GM12878 (cell line): ENCODE data around the gene CEP128. TPM values are rescaled to one million over a fixed set of nuclear protein-coding genes. Genes with fewer than 3 reads are reported as not detected.
A peak's percentile ranks its signal among the peaks of the same experiment; 100 is the strongest.

ENCODE experiments used
- ATAC-seq: fragments of 200-7000 bp; cut with Tn5 transposase; 3 replicates; pipeline ENCODE4 v1.9.1; 2020; ENCODE audit warnings: mild to moderate bottlenecking, moderate library complexity
- BruUV-seq: library from RNA; stranded (reverse); fragments of 400-500 nt; replicated peaks from 2 replicates; lab custom pipeline; 2021; lab: Mats Ljungman, UMichigan
- CTCF ChIA-PET: fragments of 300-600 bp; sonication (Branson Sonifier 250); formaldehyde crosslinking; extraction: SDS; loops from one replicate; lab custom pipeline; 2021; ENCODE audit warnings: inconsistent platforms; lab: Yijun Ruan, JAX
- POLR2A ChIA-PET: fragments of 350-600 bp; formaldehyde crosslinking; extraction: SDS; loops from one replicate; lab custom pipeline; 2021; ENCODE audit warnings: inconsistent platforms; lab: Charles Lee
- RAD21 ChIA-PET: fragments of 300-600 bp; sonication (Branson Sonifier 250); formaldehyde crosslinking; loops from one replicate; lab custom pipeline; 2023; ENCODE audit warnings: antibody characterized with exemption; ENCODE audit not compliant: unreplicated experiment; lab: Charles Lee
- SMC1A ChIA-PET: fragments of 300-600 bp; sonication (Branson Sonifier 250); formaldehyde crosslinking; loops from one replicate; lab custom pipeline; 2023; ENCODE audit not compliant: unreplicated experiment, uncharacterized antibody; lab: Charles Lee
- DNase-seq: peaks from one replicate; pipeline ENCODE4 v3.0.0-alpha.2; 2011; ENCODE audit warnings: low read depth, low spot score
- FAIRE-seq: peaks from 3 replicates; lab custom pipeline; 2011; peaks lifted over from hg19 to GRCh38; lab: Jason Lieb, UNC
- H2AFZ ChIP-seq: 2 replicates; pipeline ENCODE4 v1.6.0; 2011; ENCODE audit warnings: low read depth, low read length, control low read depth; ENCODE audit not compliant: control insufficient read depth
- H3K27ac ChIP-seq: 2 replicates; pipeline ENCODE4 v1.5.1; 2011; ENCODE audit warnings: control low read depth; ENCODE audit not compliant: control insufficient read depth, insufficient read depth
- H3K27me3 ChIP-seq, 2 experiments: replicated peaks in 1 of 2; 2 replicates each; pipeline versions ENCODE4 v1.6.0 to v1.6.1; 2011; ENCODE audit warnings: low read length in 1 of 2; ENCODE audit not compliant: control insufficient read depth in 2 of 2, insufficient read depth in 2 of 2
- H3K36me3 ChIP-seq, 2 experiments: 2 replicates each; pipeline ENCODE4 v1.5.1; 2011; ENCODE audit warnings: low read length in 1 of 2; ENCODE audit not compliant: control insufficient read depth in 2 of 2, insufficient read depth in 2 of 2
- H3K4me1 ChIP-seq: 2 replicates; pipeline ENCODE4 v1.6.1; 2011; ENCODE audit warnings: mild to moderate bottlenecking, low read length, moderate library complexity, mixed read lengths; ENCODE audit not compliant: control insufficient read depth, insufficient read depth
- H3K4me2 ChIP-seq: 2 replicates; pipeline ENCODE4 v1.6.0; 2011; ENCODE audit warnings: control low read depth; ENCODE audit not compliant: control insufficient read depth, insufficient read depth
- H3K4me3 ChIP-seq: fragments of 200-600 bp; sonication (generic); 2 replicates; pipeline ENCODE4 v1.5.1; 2016
- H3K79me2 ChIP-seq: 2 replicates; pipeline ENCODE4 v1.6.0; 2011; ENCODE audit warnings: low read length; ENCODE audit not compliant: control insufficient read depth, insufficient read depth
- H3K9ac ChIP-seq: 2 replicates; pipeline ENCODE4 v1.8.0; 2011; ENCODE audit warnings: low read length, control low read depth, mixed read lengths; ENCODE audit not compliant: control insufficient read depth, insufficient read depth
- H3K9me3 ChIP-seq: replicated peaks from 3 replicates; pipeline ENCODE4 v1.5.1; 2011; ENCODE audit warnings: mild to moderate bottlenecking, low read length; ENCODE audit not compliant: control insufficient read depth, insufficient read depth
- H4K20me1 ChIP-seq: 2 replicates; pipeline ENCODE4 v1.6.0; 2011; ENCODE audit not compliant: control insufficient read depth, insufficient read depth
- FOXM1 ChIP-seq: IDR thresholded peaks from 2 replicates; pipeline ENCODE4 v1.6.1; 2012; ENCODE audit warnings: low read depth, mild to moderate bottlenecking, inconsistent platforms, low read length, moderate library complexity
- MEF2B ChIP-seq: fragments of 450-650 bp; IDR thresholded peaks from 2 replicates; pipeline ENCODE4 v1.6.1; 2018; ENCODE audit warnings: mild to moderate bottlenecking, moderate library complexity; ENCODE audit not compliant: partially characterized antibody, poor library complexity, severe bottlenecking
- MTA2 ChIP-seq: fragments of 450-650 bp; IDR thresholded peaks from 2 replicates; pipeline ENCODE4 v1.6.1; 2016; ENCODE audit warnings: low read depth, mild to moderate bottlenecking, moderate library complexity
- PKNOX1 ChIP-seq: fragments of 450-650 bp; IDR thresholded peaks from 2 replicates; pipeline ENCODE4 v1.6.1; 2016; ENCODE audit warnings: mild to moderate bottlenecking
- RFX5 ChIP-seq: IDR thresholded peaks from 2 replicates; pipeline ENCODE4 v1.6.1; 2011; ENCODE audit warnings: low read depth, low read length, improper control_type of control experiment
- SIX5 ChIP-seq: IDR thresholded peaks from 2 replicates; pipeline ENCODE4 v1.6.1; 2011; ENCODE audit warnings: mild to moderate bottlenecking, low read depth, low read length, moderate library complexity; ENCODE audit not compliant: severe bottlenecking
- SMC3 ChIP-seq: IDR thresholded peaks from 2 replicates; pipeline ENCODE4 v1.6.1; 2011; ENCODE audit warnings: low read length, improper control_type of control experiment, borderline replicate concordance
- SPI1 ChIP-seq: IDR thresholded peaks from 2 replicates; pipeline ENCODE4 v1.6.1; 2011; ENCODE audit warnings: low read depth, mild to moderate bottlenecking, low read length, moderate library complexity, borderline replicate concordance; ENCODE audit not compliant: insufficient read depth
- TCF3 ChIP-seq: IDR thresholded peaks from 2 replicates; pipeline ENCODE4 v1.6.1; 2012; ENCODE audit warnings: low read depth, mild to moderate bottlenecking, low read length, borderline replicate concordance; ENCODE audit not compliant: insufficient read depth
- WRNIP1 ChIP-seq: IDR thresholded peaks from 2 replicates; pipeline ENCODE4 v1.6.1; 2011; ENCODE audit warnings: low read depth, low read length, improper control_type of control experiment, borderline replicate concordance
- ZNF274 ChIP-seq: IDR thresholded peaks from one replicate; pipeline ENCODE4 v1.8.0; 2011; ENCODE audit not compliant: insufficient read length, insufficient read depth
- WGBS: methylation state at CpG from one replicate; pipeline ENCODE4 v1.1.6; 2016; ENCODE audit warnings: low lambda C conversion rate; ENCODE audit not compliant: insufficient replicate concordance, insufficient coverage; ENCODE audit errors: missing lambda C conversion rate; 5-methylcytosine and 5-hydroxymethylcytosine counted together
- in situ Hi-C: fragments of 300-500 bp; cut with MboI; formaldehyde crosslinking; loops from 9 replicates; pipeline ENCODE4 v1.14.3; 2018; ENCODE audit warnings: mixed read lengths
- intact Hi-C: fragments of 100-400 bp; cut with micrococcal nuclease; formaldehyde crosslinking; loops from one replicate; pipeline ENCODE4 v1.14.2; 2022; ENCODE audit not compliant: unreplicated experiment
- polyA plus RNA-seq, 11 experiments: library from polyadenylated mRNA; depleted of rRNA in 4 of 11; unstranded in 6 of 11; stranded (reverse) in 5 of 11; fragments of >200 nt; fragmentation: Nextera tagmentation in 4 of 11; fragmentation: Illumina TruSeq in 1 of 11; extraction: Ambion mirVana in 4 of 11; extraction: Trizol in 1 of 11; gene quantifications; 1 replicate in 1 of 11; 2 replicates in 10 of 11; pipeline versions ENCODE4 v1.2.1 to v1.2.3, GENCODE V29; 2011 to 2016; ENCODE audit warnings: inconsistent platforms in 2 of 11, missing spikeins in 2 of 11, low read depth in 1 of 11
- total RNA-seq, 4 experiments: library from RNA; depleted of rRNA in 3 of 4; stranded (reverse); fragments of >200 nt in 3 of 4; fragmentation: Illumina TruSeq in 1 of 4; extraction: Trizol in 1 of 4; gene quantifications; 2 replicates each; pipeline versions ENCODE4 v1.2.1 to v1.2.3, GENCODE V29; 2013 to 2021

The CEP128 gene
- total and polyA plus RNA-seq, 10 of the 15 experiments (the other 5 are each of a cell fraction or from before 2014, with no cell fraction given) = 1.1 to 6.7 (median 3.4) TPM

DNA sequence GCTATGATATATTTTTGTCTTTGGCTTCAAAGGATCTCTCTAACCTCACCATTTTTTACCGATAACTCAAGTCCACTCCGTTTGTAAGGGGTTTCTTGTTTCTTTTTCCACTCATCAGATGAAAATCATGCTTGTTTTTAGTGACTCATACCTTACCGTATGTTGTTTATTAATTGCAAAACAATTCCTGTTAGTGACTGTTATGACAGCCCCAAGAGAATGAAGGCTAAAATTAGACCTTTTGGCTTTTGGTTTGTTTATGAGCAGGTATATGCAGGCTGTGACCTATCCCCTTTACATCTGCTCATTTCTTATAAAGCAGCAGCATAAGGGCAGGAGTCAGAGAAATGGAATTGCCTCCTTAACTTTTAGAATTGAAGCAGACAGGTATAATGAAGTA is 319.8 kb downstream of the CEP128 start:
- ChIA-PET SMC1A (interaction anchor here (1.1 kb wide), 1 partner anchor 364 kb away, joined by 4 read pairs; no protein-coding TSS in a partner anchor), POLR2A (no interaction called here), RAD21 (no interaction called here), CTCF (no interaction called here)
- H3K27me3 ChIP-seq = no peaks in the 10 kb centered on the region
- peak; percentile 38 for FAIRE-seq
- H3K4me3 ChIP-seq = no peak overlapping the region
- no peaks in the 10 kb centered on the region for H3K4me1 ChIP-seq
- ATAC-seq = peak; percentile 58
- H3K4me2 ChIP-seq = no peak overlapping the region
- WGBS = 0% methylated on average over 3 of the region's 3 CpGs
- TF ChIP-seq SIX5 (no peak), ZNF274 (no peak), MEF2B (peak; percentile 50), MTA2 (peak; percentile 41; the same call in 1 of the 2 replicates), SMC3 (no peak)
- H3K9me3 ChIP-seq = no peaks in the 10 kb centered on the region
- no peaks in the 10 kb centered on the region for H3K79me2 ChIP-seq
- no peaks in the 10 kb centered on the region for H4K20me1 ChIP-seq
- no TSS peak for BruUV-seq
- H3K36me3 ChIP-seq = no peaks in the 10 kb centered on the region
- in situ Hi-C loops = no loop called here
- no peak overlapping the region for H2AFZ ChIP-seq
- no peak overlapping the region for H3K27ac ChIP-seq
- DNase-seq = no peak
- H3K9ac ChIP-seq = no peak overlapping the region
- intact Hi-C loops = no loop called here

DNA sequence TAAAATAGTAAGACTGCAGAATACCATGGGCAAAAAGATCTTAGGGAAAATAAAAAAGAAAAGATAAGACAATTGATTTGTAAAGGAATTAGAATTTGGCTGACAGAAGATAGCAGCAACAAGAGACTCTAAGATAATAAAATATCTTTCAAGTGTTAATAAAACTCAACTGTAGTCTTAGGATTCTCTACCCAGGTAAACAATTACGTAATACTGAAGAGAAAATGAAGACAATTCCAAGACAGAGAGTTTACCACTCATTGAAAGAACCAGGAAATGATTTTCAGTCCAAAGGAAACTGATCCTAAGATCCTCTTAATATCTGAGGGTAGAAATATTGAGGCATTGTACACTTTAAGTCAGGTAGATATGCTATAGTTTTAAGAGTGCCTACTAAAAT is 321.1 kb downstream of the CEP128 start:
- ChIA-PET POLR2A (no interaction called here), CTCF (no interaction called here), RAD21 (no interaction called here)
- ATAC-seq = no peak
- WGBS = 83% methylated on average over 1 of the region's 1 CpG
- in situ Hi-C loops (no loop called here), intact Hi-C loops (no loop called here)
- Histone ChIP-seq H3K9ac (no peak overlapping the region), H3K36me3 (no peaks in the 10 kb centered on the region), H3K4me1 (no peaks in the 10 kb centered on the region), H3K9me3 (no peaks in the 10 kb centered on the region)
- no peak for FAIRE-seq
- TF ChIP-seq FOXM1 (no peak), PKNOX1 (no peak), TCF3 (no peak), RFX5 (no peak), SPI1 (no peak), WRNIP1 (no peak)
- TF ChIP-seq, all 136 proteins: peak for 0
- Histone ChIP-seq H2AFZ (no peak overlapping the region), H3K4me3 (no peak overlapping the region), H3K27me3 (no peaks in the 10 kb centered on the region), H3K27ac (no peak overlapping the region), H3K4me2 (no peak overlapping the region), H4K20me1 (no peaks in the 10 kb centered on the region), H3K79me2 (no peaks in the 10 kb centered on the region)
- no TSS peak for BruUV-seq
- DNase-seq = no peak
- SMC1A ChIA-PET = interaction anchor here (1.1 kb wide), 1 partner anchor 365 kb away, joined by 4 read pairs; no protein-coding TSS in a partner anchor
